WTC11 (cell line): ENCODE data around the gene ADRB1. TPM values are rescaled to one million over a fixed set of nuclear protein-coding genes. Genes with fewer than 3 reads are reported as not detected.

ENCODE experiments used
- ATAC-seq: fragments of 200-7000 bp; cut with Tn5 transposase; 2 replicates; pipeline ENCODE4 v1.10.0; 2021; ENCODE audit warnings: mild to moderate bottlenecking, moderate library complexity
- CTCF ChIA-PET: fragments of 300-600 bp; sonication (Branson Sonifier 250); formaldehyde crosslinking; loops from one replicate; lab custom pipeline; 2021; ENCODE audit warnings: antibody characterized with exemption; lab: Charles Lee
- POLR2A ChIA-PET: fragments of 350-600 bp; sonication (Branson Sonifier 250); formaldehyde crosslinking; loops from one replicate; lab custom pipeline; 2021; ENCODE audit warnings: antibody characterized with exemption; lab: Charles Lee
- DNase-seq: peaks from one replicate; pipeline ENCODE4 v3.0.0; 2021; ENCODE audit warnings: low spot score
- H3K27ac Mint-ChIP-seq: 2 replicates; pipeline ENCODE4 v1.8.0; 2021; ENCODE audit warnings: mixed read lengths
- H3K27me3 Mint-ChIP-seq: 2 replicates; pipeline ENCODE4 v1.8.0; 2021; ENCODE audit warnings: low read depth, mild to moderate bottlenecking, moderate library complexity, mixed read lengths
- H3K36me3 Mint-ChIP-seq: 2 replicates; pipeline ENCODE4 v1.8.0; 2021; ENCODE audit warnings: mixed read lengths
- H3K4me1 Mint-ChIP-seq: 2 replicates; pipeline ENCODE4 v1.8.0; 2022; ENCODE audit warnings: mixed read lengths
- H3K4me3 Mint-ChIP-seq: 2 replicates; pipeline ENCODE4 v1.8.0; 2021; ENCODE audit warnings: mild to moderate bottlenecking, moderate library complexity, mixed read lengths
- H3K9me3 Mint-ChIP-seq: 2 replicates; pipeline ENCODE4 v1.8.0; 2021; ENCODE audit warnings: mixed read lengths
- ATF6 ChIP-seq: sonication (generic); formaldehyde crosslinking; IDR thresholded peaks from 2 replicates; pipeline ENCODE4 v1.8.1; 2023; ENCODE audit warnings: mild to moderate bottlenecking, missing genetic modification reagents
- CREM ChIP-seq: sonication (generic); formaldehyde crosslinking; IDR thresholded peaks from 2 replicates; pipeline ENCODE4 v1.8.1; 2022; ENCODE audit warnings: mild to moderate bottlenecking, missing genetic modification reagents, moderate library complexity
- HMGA2 ChIP-seq: fragments of 250-450 bp; sonication (Bioruptor Pico); IDR thresholded peaks from 2 replicates; pipeline ENCODE4 v1.4.0; 2021; ENCODE audit warnings: mild to moderate bottlenecking, moderate library complexity
- IRF1 ChIP-seq: sonication (generic); formaldehyde crosslinking; IDR thresholded peaks from 2 replicates; pipeline ENCODE4 v1.8.0; 2023; ENCODE audit warnings: missing genetic modification reagents
- JAZF1 ChIP-seq: fragments of 250-450 bp; sonication (Bioruptor Pico); IDR thresholded peaks from 2 replicates; pipeline ENCODE4 v1.9.0; 2021; ENCODE audit warnings: moderate library complexity, mild to moderate bottlenecking, inconsistent platforms
- KAT7 ChIP-seq: sonication (generic); formaldehyde crosslinking; IDR thresholded peaks from 2 replicates; pipeline ENCODE4 v1.8.1; 2023; ENCODE audit warnings: missing genetic modification reagents, mild to moderate bottlenecking, borderline replicate concordance
- MAX ChIP-seq: sonication (generic); formaldehyde crosslinking; IDR thresholded peaks from 2 replicates; pipeline ENCODE4 v1.8.0; 2022; ENCODE audit warnings: mild to moderate bottlenecking, missing genetic modification reagents
- MXD4 ChIP-seq: fragments of 250-450 bp; sonication (Bioruptor Pico); IDR thresholded peaks from 2 replicates; pipeline ENCODE4 v1.8.0; 2021; ENCODE audit warnings: mild to moderate bottlenecking, moderate library complexity, borderline replicate concordance
- NFATC4 ChIP-seq: fragments of 250-450 bp; sonication (Bioruptor Pico); IDR thresholded peaks from 2 replicates; pipeline ENCODE4 v1.9.0; 2021; ENCODE audit warnings: mild to moderate bottlenecking
- NFE2L1 ChIP-seq: sonication (generic); formaldehyde crosslinking; IDR thresholded peaks from 2 replicates; pipeline ENCODE4 v1.8.1; 2023; ENCODE audit warnings: missing genetic modification reagents
- RORB ChIP-seq: fragments of 250-450 bp; sonication (Bioruptor Pico); IDR thresholded peaks from 2 replicates; pipeline ENCODE4 v1.9.0; 2021; ENCODE audit warnings: mild to moderate bottlenecking
- TCF7 ChIP-seq: sonication (generic); formaldehyde crosslinking; IDR thresholded peaks from 2 replicates; pipeline ENCODE4 v1.8.0; 2022; ENCODE audit warnings: mild to moderate bottlenecking, low read depth, missing genetic modification reagents, moderate library complexity
- ZNF121 ChIP-seq: sonication (generic); formaldehyde crosslinking; IDR thresholded peaks from 2 replicates; pipeline ENCODE4 v1.8.0; 2023; ENCODE audit warnings: missing genetic modification reagents
- ZNF317 ChIP-seq: sonication (generic); formaldehyde crosslinking; IDR thresholded peaks from 2 replicates; pipeline ENCODE4 v1.8.1; 2023; ENCODE audit warnings: low read depth, mild to moderate bottlenecking, moderate library complexity, missing genetic modification reagents, borderline replicate concordance
- ZNF512 ChIP-seq: sonication (generic); formaldehyde crosslinking; IDR thresholded peaks from 2 replicates; pipeline ENCODE4 v1.8.1; 2022; ENCODE audit warnings: missing genetic modification reagents, borderline replicate concordance
- total RNA-seq: library from RNA; stranded (reverse); gene quantifications from 3 replicates; pipeline ENCODE4 v1.2.3, GENCODE V29; 2021
- TF ChIP-seq, protein P1 (sequence below): fragments of 250-450 bp; sonication (Bioruptor Pico); IDR thresholded peaks from 2 replicates; pipeline ENCODE4 v1.9.0; 2021; ENCODE audit warnings: mild to moderate bottlenecking, borderline replicate concordance
- TF ChIP-seq, protein P2 (sequence below): sonication (generic); formaldehyde crosslinking; IDR thresholded peaks from 2 replicates; pipeline ENCODE4 v1.8.0; 2022; ENCODE audit warnings: mild to moderate bottlenecking, missing genetic modification reagents
- TF ChIP-seq, protein P3 (sequence below): sonication (generic); formaldehyde crosslinking; IDR thresholded peaks from 2 replicates; pipeline ENCODE4 v1.8.1; 2023; ENCODE audit warnings: mild to moderate bottlenecking, moderate library complexity, missing genetic modification reagents
- TF ChIP-seq, protein P4 (sequence below): sonication (generic); formaldehyde crosslinking; conservative IDR thresholded peaks from 2 replicates; pipeline ENCODE4 v1.8.1; 2023; ENCODE audit warnings: mild to moderate bottlenecking, low read depth, missing genetic modification reagents, moderate library complexity

Gene ADRB1
- total RNA-seq, 1 experiment from 2014 or later, result 0.35 TPM

- Mint-ChIP-seq H3K4me1 (no peaks in the 10 kb centered on the region), H3K36me3 (no peaks in the 10 kb centered on the region), H3K4me3 (no peak overlapping the region), H3K27me3 (no peaks in the 10 kb centered on the region; the same call in none of the 2 replicates), H3K9me3 (peaks cover 5% of the 10 kb centered on the region; the same call in 1 of the 2 replicates), H3K27ac (no peak overlapping the region)
- DNase-seq (no peak), ATAC-seq (peak; percentile 73)
- ChIA-PET POLR2A (no interaction called here), CTCF (interaction anchor here (0.6 to 1.8 kb wide), 10 partner anchors 10 to 99 kb away, joined by 3 to 7 read pairs (median 4); no protein-coding TSS in a partner anchor)
- TF ChIP-seq NFATC4 (CRISPR knock-in tag), result no peak
- TF ChIP-seq HMGA2 (CRISPR knock-in tag), result no peak
- TF ChIP-seq, protein P1, sequence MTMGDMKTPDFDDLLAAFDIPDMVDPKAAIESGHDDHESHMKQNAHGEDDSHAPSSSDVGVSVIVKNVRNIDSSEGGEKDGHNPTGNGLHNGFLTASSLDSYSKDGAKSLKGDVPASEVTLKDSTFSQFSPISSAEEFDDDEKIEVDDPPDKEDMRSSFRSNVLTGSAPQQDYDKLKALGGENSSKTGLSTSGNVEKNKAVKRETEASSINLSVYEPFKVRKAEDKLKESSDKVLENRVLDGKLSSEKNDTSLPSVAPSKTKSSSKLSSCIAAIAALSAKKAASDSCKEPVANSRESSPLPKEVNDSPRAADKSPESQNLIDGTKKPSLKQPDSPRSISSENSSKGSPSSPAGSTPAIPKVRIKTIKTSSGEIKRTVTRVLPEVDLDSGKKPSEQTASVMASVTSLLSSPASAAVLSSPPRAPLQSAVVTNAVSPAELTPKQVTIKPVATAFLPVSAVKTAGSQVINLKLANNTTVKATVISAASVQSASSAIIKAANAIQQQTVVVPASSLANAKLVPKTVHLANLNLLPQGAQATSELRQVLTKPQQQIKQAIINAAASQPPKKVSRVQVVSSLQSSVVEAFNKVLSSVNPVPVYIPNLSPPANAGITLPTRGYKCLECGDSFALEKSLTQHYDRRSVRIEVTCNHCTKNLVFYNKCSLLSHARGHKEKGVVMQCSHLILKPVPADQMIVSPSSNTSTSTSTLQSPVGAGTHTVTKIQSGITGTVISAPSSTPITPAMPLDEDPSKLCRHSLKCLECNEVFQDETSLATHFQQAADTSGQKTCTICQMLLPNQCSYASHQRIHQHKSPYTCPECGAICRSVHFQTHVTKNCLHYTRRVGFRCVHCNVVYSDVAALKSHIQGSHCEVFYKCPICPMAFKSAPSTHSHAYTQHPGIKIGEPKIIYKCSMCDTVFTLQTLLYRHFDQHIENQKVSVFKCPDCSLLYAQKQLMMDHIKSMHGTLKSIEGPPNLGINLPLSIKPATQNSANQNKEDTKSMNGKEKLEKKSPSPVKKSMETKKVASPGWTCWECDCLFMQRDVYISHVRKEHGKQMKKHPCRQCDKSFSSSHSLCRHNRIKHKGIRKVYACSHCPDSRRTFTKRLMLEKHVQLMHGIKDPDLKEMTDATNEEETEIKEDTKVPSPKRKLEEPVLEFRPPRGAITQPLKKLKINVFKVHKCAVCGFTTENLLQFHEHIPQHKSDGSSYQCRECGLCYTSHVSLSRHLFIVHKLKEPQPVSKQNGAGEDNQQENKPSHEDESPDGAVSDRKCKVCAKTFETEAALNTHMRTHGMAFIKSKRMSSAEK (CRISPR knock-in tag), result no peak
- no peak for TF ChIP-seq KAT7 (CRISPR knock-in tag)
- no peak for TF ChIP-seq MXD4 (CRISPR knock-in tag)
- TF ChIP-seq IRF1 (CRISPR knock-in tag), result no peak
- no peak for TF ChIP-seq ATF6
- TF ChIP-seq, protein P2, sequence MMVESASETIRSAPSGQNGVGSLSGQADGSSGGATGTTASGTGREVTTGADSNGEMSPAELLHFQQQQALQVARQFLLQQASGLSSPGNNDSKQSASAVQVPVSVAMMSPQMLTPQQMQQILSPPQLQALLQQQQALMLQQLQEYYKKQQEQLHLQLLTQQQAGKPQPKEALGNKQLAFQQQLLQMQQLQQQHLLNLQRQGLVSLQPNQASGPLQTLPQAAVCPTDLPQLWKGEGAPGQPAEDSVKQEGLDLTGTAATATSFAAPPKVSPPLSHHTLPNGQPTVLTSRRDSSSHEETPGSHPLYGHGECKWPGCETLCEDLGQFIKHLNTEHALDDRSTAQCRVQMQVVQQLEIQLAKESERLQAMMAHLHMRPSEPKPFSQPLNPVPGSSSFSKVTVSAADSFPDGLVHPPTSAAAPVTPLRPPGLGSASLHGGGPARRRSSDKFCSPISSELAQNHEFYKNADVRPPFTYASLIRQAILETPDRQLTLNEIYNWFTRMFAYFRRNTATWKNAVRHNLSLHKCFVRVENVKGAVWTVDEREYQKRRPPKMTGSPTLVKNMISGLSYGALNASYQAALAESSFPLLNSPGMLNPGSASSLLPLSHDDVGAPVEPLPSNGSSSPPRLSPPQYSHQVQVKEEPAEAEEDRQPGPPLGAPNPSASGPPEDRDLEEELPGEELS, result no peak
- TF ChIP-seq JAZF1 (CRISPR knock-in tag), result no peak
- TF ChIP-seq, protein P3, sequence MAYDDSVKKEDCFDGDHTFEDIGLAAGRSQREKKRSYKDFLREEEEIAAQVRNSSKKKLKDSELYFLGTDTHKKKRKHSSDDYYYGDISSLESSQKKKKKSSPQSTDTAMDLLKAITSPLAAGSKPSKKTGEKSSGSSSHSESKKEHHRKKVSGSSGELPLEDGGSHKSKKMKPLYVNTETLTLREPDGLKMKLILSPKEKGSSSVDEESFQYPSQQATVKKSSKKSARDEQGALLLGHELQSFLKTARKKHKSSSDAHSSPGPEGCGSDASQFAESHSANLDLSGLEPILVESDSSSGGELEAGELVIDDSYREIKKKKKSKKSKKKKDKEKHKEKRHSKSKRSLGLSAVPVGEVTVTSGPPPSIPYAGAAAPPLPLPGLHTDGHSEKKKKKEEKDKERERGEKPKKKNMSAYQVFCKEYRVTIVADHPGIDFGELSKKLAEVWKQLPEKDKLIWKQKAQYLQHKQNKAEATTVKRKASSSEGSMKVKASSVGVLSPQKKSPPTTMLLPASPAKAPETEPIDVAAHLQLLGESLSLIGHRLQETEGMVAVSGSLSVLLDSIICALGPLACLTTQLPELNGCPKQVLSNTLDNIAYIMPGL, result no peak
- no peak for TF ChIP-seq ZNF512
- TF ChIP-seq NFE2L1 (CRISPR knock-in tag), result no peak
- TF ChIP-seq MAX (CRISPR knock-in tag), result no peak
- TF ChIP-seq TCF7 (CRISPR knock-in tag), result no peak
- TF ChIP-seq RORB (CRISPR knock-in tag), result no peak
- TF ChIP-seq ZNF121 (CRISPR knock-in tag), result no peak
- TF ChIP-seq, protein P4, sequence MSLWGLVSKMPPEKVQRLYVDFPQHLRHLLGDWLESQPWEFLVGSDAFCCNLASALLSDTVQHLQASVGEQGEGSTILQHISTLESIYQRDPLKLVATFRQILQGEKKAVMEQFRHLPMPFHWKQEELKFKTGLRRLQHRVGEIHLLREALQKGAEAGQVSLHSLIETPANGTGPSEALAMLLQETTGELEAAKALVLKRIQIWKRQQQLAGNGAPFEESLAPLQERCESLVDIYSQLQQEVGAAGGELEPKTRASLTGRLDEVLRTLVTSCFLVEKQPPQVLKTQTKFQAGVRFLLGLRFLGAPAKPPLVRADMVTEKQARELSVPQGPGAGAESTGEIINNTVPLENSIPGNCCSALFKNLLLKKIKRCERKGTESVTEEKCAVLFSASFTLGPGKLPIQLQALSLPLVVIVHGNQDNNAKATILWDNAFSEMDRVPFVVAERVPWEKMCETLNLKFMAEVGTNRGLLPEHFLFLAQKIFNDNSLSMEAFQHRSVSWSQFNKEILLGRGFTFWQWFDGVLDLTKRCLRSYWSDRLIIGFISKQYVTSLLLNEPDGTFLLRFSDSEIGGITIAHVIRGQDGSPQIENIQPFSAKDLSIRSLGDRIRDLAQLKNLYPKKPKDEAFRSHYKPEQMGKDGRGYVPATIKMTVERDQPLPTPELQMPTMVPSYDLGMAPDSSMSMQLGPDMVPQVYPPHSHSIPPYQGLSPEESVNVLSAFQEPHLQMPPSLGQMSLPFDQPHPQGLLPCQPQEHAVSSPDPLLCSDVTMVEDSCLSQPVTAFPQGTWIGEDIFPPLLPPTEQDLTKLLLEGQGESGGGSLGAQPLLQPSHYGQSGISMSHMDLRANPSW (CRISPR knock-in tag), result no peak
- no peak for TF ChIP-seq ZNF317 (CRISPR knock-in tag)
- no peak for TF ChIP-seq CREM (CRISPR knock-in tag)
These were observed 41.2 kb upstream of the ADRB1 start for GRCh38 chr10:114002422-114002821.
